HEK293T (cell line): Measurements from ENCODE around the gene PNMA3.
"Not testable (repeated sequence)": the region's sequence is repeated elsewhere in the genome, so short reads cannot be mapped to it uniquely, and the experiment has no call there.

Experiments
- CTCF ChIA-PET: fragments of 350-600 bp; formaldehyde crosslinking; extraction: SDS; loops from one replicate; lab custom pipeline; 2021; ENCODE audit warnings: antibody characterized with exemption, inconsistent platforms; lab: Yijun Ruan, JAX
- POLR2A ChIA-PET: fragments of 350-600 bp; formaldehyde crosslinking; extraction: SDS; loops from one replicate; lab custom pipeline; 2020; ENCODE audit warnings: antibody characterized with exemption, inconsistent platforms; lab: Yijun Ruan, JAX
- DNase-seq: peaks from one replicate; pipeline ENCODE4 v3.0.0; 2012; ENCODE audit warnings: mixed read lengths; ENCODE audit errors: extremely low spot score
- ARNT ChIP-seq: fragments of 450-650 bp; IDR thresholded peaks from 2 replicates; pipeline ENCODE4 v1.6.1; 2017; ENCODE audit warnings: mild to moderate bottlenecking
- BHLHE40 ChIP-seq: fragments of 450-650 bp; IDR thresholded peaks from 2 replicates; pipeline ENCODE4 v1.6.1; 2016; ENCODE audit warnings: mild to moderate bottlenecking, moderate library complexity, borderline replicate concordance
- CTBP1 ChIP-seq: fragments of 450-650 bp; IDR thresholded peaks from 2 replicates; pipeline ENCODE4 v1.6.1; 2016; ENCODE audit warnings: borderline replicate concordance
- ELF4 ChIP-seq: fragments of 450-650 bp; IDR thresholded peaks from 2 replicates; pipeline ENCODE4 v1.6.1; 2017; ENCODE audit warnings: antibody characterized with exemption
- FOXA1 ChIP-seq: fragments of 450-650 bp; IDR thresholded peaks from 2 replicates; pipeline ENCODE4 v1.6.1; 2016; ENCODE audit warnings: mild to moderate bottlenecking
- FOXK2 ChIP-seq: fragments of 450-650 bp; IDR thresholded peaks from 2 replicates; pipeline ENCODE4 v1.6.1; 2016; ENCODE audit warnings: mild to moderate bottlenecking
- FOXM1 ChIP-seq: fragments of 450-650 bp; IDR thresholded peaks from 2 replicates; pipeline ENCODE4 v1.6.1; 2017; ENCODE audit warnings: mild to moderate bottlenecking, borderline replicate concordance
- HDGF ChIP-seq: fragments of 450-650 bp; IDR thresholded peaks from 2 replicates; pipeline ENCODE4 v1.6.1; 2017; ENCODE audit warnings: antibody characterized with exemption, borderline replicate concordance
- L3MBTL2 ChIP-seq: fragments of 450-650 bp; conservative IDR thresholded peaks from 2 replicates; pipeline ENCODE4 v1.6.1; 2016; ENCODE audit warnings: mild to moderate bottlenecking
- LEF1 ChIP-seq: fragments of 450-650 bp; IDR thresholded peaks from 2 replicates; pipeline ENCODE4 v1.6.1; 2017; ENCODE audit warnings: mild to moderate bottlenecking, borderline replicate concordance
- NFRKB ChIP-seq: fragments of 450-650 bp; IDR thresholded peaks from 2 replicates; pipeline ENCODE4 v1.6.1; 2016; ENCODE audit warnings: mild to moderate bottlenecking, moderate library complexity
- SP1 ChIP-seq: fragments of 450-650 bp; IDR thresholded peaks from 2 replicates; pipeline ENCODE4 v1.6.1; 2017
- SUZ12 ChIP-seq: fragments of 450-650 bp; IDR thresholded peaks from 2 replicates; pipeline ENCODE4 v1.6.1; 2016; ENCODE audit warnings: mild to moderate bottlenecking
- TARDBP ChIP-seq: fragments of 450-650 bp; IDR thresholded peaks from 2 replicates; pipeline ENCODE4 v1.6.1; 2016
- ZNF384 ChIP-seq: fragments of 450-650 bp; IDR thresholded peaks from 2 replicates; pipeline ENCODE4 v1.6.1; 2016
- TF ChIP-seq, protein P1 (sequence below): fragments of 450-650 bp; IDR thresholded peaks from 2 replicates; pipeline ENCODE4 v1.6.1; 2016

Gene PNMA3, protein sequence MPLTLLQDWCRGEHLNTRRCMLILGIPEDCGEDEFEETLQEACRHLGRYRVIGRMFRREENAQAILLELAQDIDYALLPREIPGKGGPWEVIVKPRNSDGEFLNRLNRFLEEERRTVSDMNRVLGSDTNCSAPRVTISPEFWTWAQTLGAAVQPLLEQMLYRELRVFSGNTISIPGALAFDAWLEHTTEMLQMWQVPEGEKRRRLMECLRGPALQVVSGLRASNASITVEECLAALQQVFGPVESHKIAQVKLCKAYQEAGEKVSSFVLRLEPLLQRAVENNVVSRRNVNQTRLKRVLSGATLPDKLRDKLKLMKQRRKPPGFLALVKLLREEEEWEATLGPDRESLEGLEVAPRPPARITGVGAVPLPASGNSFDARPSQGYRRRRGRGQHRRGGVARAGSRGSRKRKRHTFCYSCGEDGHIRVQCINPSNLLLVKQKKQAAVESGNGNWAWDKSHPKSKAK

DNA sequence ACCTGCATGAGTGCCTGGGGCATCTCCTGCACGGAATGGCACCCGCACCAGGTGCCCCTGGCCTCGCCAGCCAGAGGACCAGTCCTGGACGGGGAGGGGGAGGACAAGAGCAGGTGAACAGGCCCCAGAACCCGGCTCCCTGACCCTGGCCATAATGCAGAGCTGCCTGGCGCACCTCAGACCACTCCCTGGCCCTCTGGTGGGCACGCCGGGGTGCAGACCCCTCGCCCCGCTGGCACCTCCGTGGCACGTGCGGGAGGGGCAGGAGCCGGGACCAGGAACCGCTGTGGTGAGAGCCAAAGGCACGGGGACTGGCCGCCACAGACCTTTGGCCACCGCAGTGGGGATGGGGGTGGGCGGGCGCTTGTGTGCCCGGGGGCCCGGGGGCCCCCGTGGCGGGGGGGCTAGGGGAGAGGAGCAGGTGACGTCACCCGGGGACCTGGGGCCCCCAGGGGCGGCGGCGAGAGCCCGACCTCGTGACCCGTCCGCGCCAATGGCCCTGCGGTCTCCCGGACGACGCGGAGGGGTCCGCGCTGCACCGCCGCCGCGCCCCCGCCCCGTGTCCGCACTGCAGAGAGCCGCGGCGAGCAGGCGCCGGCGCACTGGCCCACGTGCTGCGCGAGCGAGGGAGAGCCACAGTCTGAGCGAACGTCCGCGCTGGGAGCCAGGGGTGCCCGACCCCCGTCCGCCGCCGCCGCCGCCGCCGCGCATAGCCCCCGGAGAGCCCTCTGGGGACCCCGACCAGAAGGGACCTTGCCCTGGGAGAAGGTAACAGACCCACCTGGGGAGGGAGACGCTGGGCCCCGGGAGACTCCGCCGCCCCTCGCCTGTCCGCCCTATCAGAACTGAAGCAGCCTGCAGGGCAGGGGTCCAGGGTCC lies at the start of gene PNMA3:
PNMA3 (plus strand) TSS at position 600 of the 879 bp plus-strand sequence. CDS start 586 bp downstream, outside the sequence.
- ChIA-PET CTCF (no interaction called here), POLR2A (no interaction called here)
- TF ChIP-seq SP1 = no peak
- TF ChIP-seq LEF1 = no peak
- TF ChIP-seq FOXK2 = no peak
- no peak for TF ChIP-seq ELF4
- TF ChIP-seq ZNF384 = no peak
- TF ChIP-seq ARNT = no peak
- no peak for TF ChIP-seq FOXM1
- TF ChIP-seq FOXA1 = no peak
- no peak for TF ChIP-seq TARDBP
- TF ChIP-seq CTBP1 = no peak
- TF ChIP-seq L3MBTL2 = no peak
- TF ChIP-seq, protein P1, sequence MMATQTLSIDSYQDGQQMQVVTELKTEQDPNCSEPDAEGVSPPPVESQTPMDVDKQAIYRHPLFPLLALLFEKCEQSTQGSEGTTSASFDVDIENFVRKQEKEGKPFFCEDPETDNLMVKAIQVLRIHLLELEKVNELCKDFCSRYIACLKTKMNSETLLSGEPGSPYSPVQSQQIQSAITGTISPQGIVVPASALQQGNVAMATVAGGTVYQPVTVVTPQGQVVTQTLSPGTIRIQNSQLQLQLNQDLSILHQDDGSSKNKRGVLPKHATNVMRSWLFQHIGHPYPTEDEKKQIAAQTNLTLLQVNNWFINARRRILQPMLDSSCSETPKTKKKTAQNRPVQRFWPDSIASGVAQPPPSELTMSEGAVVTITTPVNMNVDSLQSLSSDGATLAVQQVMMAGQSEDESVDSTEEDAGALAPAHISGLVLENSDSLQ = no peak
- DNase-seq = no peak

DNA sequence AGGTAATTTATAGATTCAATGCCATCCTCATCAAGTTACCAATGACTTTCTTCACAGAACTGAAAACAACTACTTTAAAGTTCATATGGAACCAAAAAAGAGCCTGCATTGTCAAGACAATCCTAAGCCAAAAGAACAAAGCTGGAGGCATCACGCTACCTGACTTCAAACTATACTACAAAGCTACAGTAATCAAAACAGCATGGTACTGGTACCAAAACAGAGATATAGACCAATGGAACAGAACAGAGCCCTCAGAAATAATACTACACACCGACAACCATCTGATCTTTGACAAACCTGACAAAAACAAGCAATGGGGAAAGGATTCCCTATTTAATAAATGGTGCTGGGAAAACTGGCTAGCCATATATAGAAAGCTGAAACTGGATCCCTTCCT lies 39.1 kb upstream of the PNMA3 start:
- DNase-seq, CTCF ChIA-PET, POLR2A ChIA-PET: not testable (repeated sequence)

DNA sequence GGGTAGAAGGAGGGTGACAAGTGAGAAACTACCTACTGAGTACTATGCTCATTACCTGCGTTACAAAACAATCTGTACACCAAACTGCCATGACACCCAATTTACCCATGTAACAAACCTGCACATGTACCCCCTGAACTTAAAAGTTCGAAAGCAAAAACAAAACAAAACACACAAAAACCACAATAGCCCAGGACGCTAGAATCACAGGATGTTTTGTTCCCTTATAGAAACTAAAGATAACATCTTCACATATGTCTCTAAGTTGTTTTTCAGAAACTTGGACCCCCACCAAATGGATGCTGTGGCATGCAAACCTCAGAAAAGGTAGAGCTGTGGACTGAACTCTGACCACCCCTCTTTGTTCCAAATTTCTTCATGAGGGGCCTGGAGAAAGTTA lies 37.1 kb upstream of the PNMA3 start:
- DNase-seq = no peak
- ChIA-PET POLR2A (no interaction called here), CTCF (no interaction called here)
- no peak for TF ChIP-seq HDGF
- TF ChIP-seq ARNT = no peak
- no peak for TF ChIP-seq FOXA1
- TF ChIP-seq SP1 = no peak
- TF ChIP-seq CTBP1 = no peak
- TF ChIP-seq, protein P1 = no peak
- TF ChIP-seq FOXM1 = no peak
- no peak for TF ChIP-seq ELF4

DNA sequence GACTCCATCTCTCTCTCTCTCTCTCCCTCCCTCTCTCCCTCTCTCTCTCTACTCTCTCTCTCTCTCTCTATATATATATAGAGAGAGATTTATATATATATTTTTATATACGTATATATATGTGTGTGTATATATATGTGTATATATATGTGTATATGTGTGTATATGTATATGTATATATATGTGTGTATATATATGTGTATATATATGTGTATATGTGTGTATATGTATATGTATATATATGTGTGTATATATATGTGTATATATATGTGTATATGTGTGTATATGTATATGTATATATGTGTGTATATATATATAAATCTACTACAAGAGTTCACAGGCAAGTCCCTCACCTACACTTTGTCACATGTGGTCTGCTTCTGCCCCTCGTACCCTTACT lies 29.8 kb upstream of the PNMA3 start:
- POLR2A ChIA-PET, CTCF ChIA-PET, DNase-seq: not testable (repeated sequence)

DNA sequence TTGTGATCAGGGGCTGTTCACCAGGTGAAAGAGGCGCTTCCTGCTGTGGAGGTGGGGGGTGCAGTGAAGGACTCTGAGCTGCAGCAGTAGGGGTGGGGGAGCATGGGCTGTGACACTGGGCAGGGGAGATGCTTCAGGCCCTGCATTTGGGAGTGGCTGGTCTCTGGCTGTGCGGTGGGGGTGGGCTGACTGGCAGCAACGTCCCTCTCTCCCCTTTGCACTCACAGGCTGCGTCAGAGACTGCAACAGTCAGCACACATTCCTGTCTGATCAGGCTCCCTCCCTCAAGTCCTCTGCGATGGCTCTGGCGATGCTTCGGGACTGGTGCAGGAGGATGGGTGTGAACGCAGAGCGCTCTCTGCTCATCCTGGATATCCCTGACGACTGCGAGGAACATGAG lies 27.8 kb upstream of the PNMA3 start:
- DNase-seq, POLR2A ChIA-PET, CTCF ChIA-PET: not testable (repeated sequence)

DNA sequence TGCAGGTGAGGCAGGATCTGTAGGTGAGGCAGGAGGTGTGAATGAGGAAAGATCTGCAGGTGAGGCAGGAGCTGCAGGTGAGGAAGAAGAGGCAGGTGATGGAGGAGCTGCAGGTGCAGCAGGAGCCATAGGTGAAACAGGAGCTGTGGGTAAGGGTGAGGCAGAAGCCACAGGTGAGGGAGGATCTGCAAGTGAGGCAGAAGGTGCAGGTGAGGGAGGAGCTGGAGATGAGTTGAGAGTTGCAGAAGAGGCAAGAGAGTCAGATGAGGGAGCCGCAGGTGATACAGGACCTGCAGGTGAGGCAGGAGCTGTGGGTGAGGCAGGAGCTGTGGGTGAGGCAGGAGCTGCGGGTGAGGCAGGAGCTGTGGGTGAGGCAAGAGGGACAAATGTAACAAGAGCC lies 27.1 kb upstream of the PNMA3 start:
- TF ChIP-seq CTBP1 = no peak
- TF ChIP-seq FOXA1 = no peak
- no peak for TF ChIP-seq NFRKB
- no peak for TF ChIP-seq TARDBP
- no peak for TF ChIP-seq SUZ12
- TF ChIP-seq, protein P1 = no peak
- no peak for TF ChIP-seq ELF4
- no peak for TF ChIP-seq LEF1
- no peak for TF ChIP-seq FOXM1
- ChIA-PET CTCF (no interaction called here), POLR2A (no interaction called here)
- DNase-seq = no peak

DNA sequence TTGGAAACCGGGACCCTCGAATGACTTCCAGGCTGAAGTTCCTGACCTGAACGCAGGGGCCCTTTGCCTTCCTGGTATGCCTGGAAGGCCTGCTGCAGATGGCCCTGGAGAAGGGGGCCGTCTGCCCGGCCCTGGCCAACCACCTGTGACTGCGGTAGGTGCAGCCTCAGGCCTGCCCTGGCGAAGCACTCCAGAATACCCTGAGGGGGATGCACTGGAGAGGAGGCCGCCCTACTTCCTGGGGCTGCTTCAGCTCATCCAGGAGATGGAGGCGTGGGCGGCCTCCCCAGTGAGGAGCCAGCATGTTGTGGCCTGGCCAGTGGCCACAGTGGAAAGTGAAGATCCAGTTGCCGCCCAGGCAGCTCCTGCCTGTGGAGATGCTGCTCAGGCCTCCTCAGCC lies 26.4 kb upstream of the PNMA3 start:
- CTCF ChIA-PET = no interaction called here
- no peak for DNase-seq
- POLR2A ChIA-PET = no interaction called here
- no peak for TF ChIP-seq CTBP1
- TF ChIP-seq FOXM1 = no peak
- no peak for TF ChIP-seq NFRKB
- no peak for TF ChIP-seq HDGF
- TF ChIP-seq FOXK2 = no peak
- no peak for TF ChIP-seq ARNT
- TF ChIP-seq TARDBP = no peak
- no peak for TF ChIP-seq FOXA1
- no peak for TF ChIP-seq SP1
- TF ChIP-seq SUZ12 = no peak
- TF ChIP-seq LEF1 = no peak
- TF ChIP-seq BHLHE40 = no peak
- TF ChIP-seq, protein P1 = no peak
- TF ChIP-seq ZNF384 = no peak
